Activated T-helper 17 cell treated with anti-CD3 and anti-CD28 coated beads, Interleukin-2, amount 50 U/mL, for 72 hours (primary cell): ENCODE measurements around the gene ZEB1. TPM values are rescaled to one million over a fixed set of nuclear protein-coding genes. Genes with fewer than 3 reads are reported as not detected.
A peak's percentile ranks its signal among the peaks of the same experiment; 100 is the strongest.

ENCODE experiments used
- ATAC-seq: fragments of 150-1000 bp; cut with Tn5 transposase; replicated peaks from 2 replicates; pipeline ENCODE4 v1.10.0; 2021; ENCODE audit warnings: mild to moderate bottlenecking, moderate library complexity
- H3K27ac Mint-ChIP-seq: one replicate; pipeline ENCODE4 v1.8.0; 2022; ENCODE audit warnings: mixed read lengths
- H3K27me3 Mint-ChIP-seq: one replicate; pipeline ENCODE4 v1.8.0; 2022; ENCODE audit warnings: mixed read lengths
- H3K36me3 Mint-ChIP-seq: one replicate; pipeline ENCODE4 v1.8.0; 2022; ENCODE audit warnings: low read depth, mild to moderate bottlenecking, mixed read lengths
- H3K4me1 Mint-ChIP-seq: one replicate; pipeline ENCODE4 v1.8.0; 2022; ENCODE audit warnings: mixed read lengths
- H3K4me3 Mint-ChIP-seq: one replicate; pipeline ENCODE4 v1.8.0; 2022; ENCODE audit warnings: mild to moderate bottlenecking, mixed read lengths
- H3K9me3 Mint-ChIP-seq: one replicate; pipeline ENCODE4 v1.8.0; 2022; ENCODE audit warnings: mixed read lengths
- total RNA-seq, 2 donors: library from RNA; stranded (reverse); gene quantifications; one replicate each; pipeline ENCODE4 v1.2.3, GENCODE V29; 2022

Gene ZEB1
- total RNA-seq, 2 donors from 2014 or later = 46.5 to 49.2 TPM

DNA sequence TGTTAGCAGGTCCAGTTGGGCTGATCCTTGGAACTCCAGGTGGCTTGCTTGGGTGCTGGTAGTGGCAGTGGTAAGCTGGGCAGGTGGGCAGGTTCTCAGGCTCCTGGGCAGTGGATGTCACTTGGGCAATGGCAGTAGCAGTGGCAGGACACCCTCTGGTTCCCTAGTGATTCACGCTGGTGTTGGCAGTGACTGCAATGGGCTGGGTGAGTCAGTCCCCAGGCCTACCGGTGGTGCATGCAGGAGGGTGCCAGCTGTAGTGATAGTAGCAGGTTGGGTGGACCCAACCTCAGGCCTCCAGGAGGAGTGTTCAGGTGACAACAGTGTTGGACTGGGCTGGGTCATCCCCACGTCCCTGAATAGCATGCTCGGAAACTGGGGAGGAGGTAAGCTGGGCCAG, 189.2 kb downstream of the ZEB1 start:
- Mint-ChIP-seq H3K27me3 (no peaks in the 10 kb centered on the region), H3K4me3 (no peak overlapping the region), H3K36me3 (peaks cover 56% of the 10 kb centered on the region), H3K4me1 (peaks cover 13% of the 10 kb centered on the region), H3K9me3 (peaks cover 32% of the 10 kb centered on the region), H3K27ac (no peak overlapping the region)
- no peak for ATAC-seq

DNA sequence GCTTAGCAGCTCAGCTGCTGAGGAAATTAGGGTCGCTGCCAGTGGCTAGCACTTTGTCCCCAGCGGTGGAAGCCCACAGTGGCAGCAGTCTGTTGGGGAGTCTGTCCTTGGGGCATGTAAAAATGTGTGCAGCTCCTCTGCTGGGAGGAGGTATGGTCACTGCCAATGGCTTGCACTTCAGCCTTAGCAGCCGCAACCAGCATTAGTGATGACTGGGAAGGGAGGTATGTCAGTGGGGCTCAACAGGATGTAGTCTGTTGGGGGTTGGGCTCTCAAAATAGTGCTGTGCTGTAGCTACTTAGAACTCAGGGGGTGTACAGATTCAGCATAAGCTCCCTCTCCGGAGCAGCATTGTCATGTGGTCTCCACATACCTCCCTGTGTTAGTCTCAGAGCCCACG, 189.9 kb downstream of the ZEB1 start:
- Mint-ChIP-seq H3K4me3 (no peak overlapping the region), H3K27ac (peak overlapping the region; percentile 55), H3K27me3 (no peaks in the 10 kb centered on the region), H3K4me1 (peaks cover 11% of the 10 kb centered on the region), H3K36me3 (peaks cover 50% of the 10 kb centered on the region), H3K9me3 (peaks cover 30% of the 10 kb centered on the region)
- no peak for ATAC-seq

DNA sequence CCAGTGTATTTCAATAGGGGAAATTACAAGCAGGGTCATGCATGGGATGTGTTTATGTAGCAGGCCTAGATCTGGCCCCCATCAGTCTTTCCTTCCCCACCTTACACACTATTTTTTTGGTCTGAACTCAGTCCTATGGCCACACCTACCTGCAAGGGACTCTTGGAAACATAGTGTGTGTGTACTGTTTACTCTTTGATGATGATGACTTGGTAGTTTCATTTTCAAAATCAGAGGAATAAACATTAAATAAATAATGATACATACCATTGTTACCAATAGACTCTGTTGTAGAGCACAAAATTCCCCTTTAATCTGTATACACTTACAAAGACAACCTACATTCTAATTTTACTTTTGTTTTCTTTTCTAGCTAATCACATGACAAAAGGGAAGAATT, 191.0 kb downstream of the ZEB1 start:
- H3K4me3 Mint-ChIP-seq = no peak overlapping the region
- H3K27ac Mint-ChIP-seq = peak overlapping the region; percentile 0
- peak; percentile 65 for ATAC-seq
- H3K9me3 Mint-ChIP-seq = peaks cover 20% of the 10 kb centered on the region
- peaks cover 39% of the 10 kb centered on the region for H3K36me3 Mint-ChIP-seq
- H3K4me1 Mint-ChIP-seq = peaks cover 8% of the 10 kb centered on the region
- H3K27me3 Mint-ChIP-seq = no peaks in the 10 kb centered on the region

DNA sequence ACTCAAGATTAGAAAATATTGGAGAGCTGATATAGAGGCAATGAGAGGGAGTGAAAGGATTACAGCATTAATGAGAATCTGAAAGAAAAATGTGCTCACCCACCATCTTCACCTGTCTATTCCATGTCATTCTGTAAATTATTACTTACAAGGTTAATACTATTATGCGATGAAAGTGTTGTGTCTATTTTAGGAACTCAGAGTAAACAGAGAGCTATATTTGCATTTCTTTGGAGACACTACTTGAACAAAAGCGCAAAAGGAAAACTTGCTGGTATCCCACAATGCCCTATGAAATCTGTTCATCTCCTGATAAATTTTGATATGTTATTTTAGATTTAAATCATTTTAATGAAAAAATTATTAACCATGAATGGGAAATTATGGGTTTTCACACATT, 196.1 kb downstream of the ZEB1 start:
- H3K27me3 Mint-ChIP-seq = no peaks in the 10 kb centered on the region
- no peaks in the 10 kb centered on the region for H3K4me1 Mint-ChIP-seq
- H3K36me3 Mint-ChIP-seq = peaks cover 30% of the 10 kb centered on the region
- no peak for ATAC-seq
- H3K9me3 Mint-ChIP-seq = no peaks in the 10 kb centered on the region
- no peak overlapping the region for H3K4me3 Mint-ChIP-seq
- no peak overlapping the region for H3K27ac Mint-ChIP-seq

DNA sequence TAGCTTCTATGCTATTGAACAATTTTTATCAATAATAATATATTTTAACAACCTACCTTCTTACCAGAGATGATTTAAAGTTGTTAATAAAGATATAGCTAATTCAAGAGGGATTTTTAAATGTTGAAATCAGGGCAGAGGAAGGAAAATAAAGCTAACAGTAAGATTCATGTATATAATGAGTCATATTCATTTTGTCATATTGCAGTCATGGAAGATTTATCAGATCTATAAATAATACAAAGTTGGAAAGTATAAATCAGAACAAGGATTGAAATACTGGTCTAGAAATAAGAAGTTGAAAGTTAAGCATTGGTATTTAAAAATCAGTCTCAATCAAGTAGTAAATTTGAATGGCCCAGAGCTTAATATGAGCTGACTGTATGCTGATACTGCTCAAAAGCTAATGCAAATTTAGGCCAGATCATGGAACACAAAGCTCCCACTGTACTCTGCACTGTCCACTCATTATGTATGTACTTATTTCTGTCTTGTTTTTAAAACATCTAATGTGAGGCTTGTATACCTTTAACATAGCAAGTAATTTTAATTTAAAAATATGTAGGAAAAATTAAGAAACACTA, 196.9 kb downstream of the ZEB1 start:
- Mint-ChIP-seq H3K36me3 (peaks cover 38% of the 10 kb centered on the region), H3K4me3 (no peak overlapping the region), H3K27ac (peak overlapping the region; percentile 36), H3K27me3 (no peaks in the 10 kb centered on the region), H3K9me3 (no peaks in the 10 kb centered on the region), H3K4me1 (no peaks in the 10 kb centered on the region)
- no peak for ATAC-seq

DNA sequence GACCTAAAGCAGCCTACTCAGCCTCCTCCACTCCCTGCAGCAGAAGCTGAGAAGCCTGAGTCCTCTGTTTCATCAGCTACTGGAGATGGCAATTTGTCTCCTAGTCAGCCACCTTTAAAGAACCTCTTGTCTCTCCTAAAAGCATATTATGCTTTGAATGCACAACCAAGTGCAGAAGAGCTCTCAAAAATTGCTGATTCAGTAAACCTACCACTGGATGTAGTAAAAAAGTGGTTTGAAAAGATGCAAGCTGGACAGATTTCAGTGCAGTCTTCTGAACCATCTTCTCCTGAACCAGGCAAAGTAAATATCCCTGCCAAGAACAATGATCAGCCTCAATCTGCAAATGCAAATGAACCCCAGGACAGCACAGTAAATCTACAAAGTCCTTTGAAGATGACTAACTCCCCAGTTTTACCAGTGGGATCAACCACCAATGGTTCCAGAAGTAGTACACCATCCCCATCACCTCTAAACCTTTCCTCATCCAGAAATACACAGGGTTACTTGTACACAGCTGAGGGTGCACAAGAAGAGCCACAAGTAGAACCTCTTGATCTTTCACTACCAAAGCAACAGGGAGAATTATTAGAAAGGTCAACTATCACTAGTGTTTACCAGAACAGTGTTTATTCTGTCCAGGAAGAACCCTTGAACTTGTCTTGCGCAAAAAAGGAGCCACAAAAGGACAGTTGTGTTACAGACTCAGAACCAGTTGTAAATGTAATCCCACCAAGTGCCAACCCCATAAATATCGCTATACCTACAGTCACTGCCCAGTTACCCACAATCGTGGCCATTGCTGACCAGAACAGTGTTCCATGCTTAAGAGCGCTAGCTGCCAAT, 202.2 kb downstream of the ZEB1 start:
- Mint-ChIP-seq H3K36me3 (peaks cover 79% of the 10 kb centered on the region), H3K4me1 (no peaks in the 10 kb centered on the region), H3K4me3 (no peak overlapping the region), H3K27ac (no peak overlapping the region), H3K9me3 (no peaks in the 10 kb centered on the region), H3K27me3 (no peaks in the 10 kb centered on the region)
- ATAC-seq = no peak

DNA sequence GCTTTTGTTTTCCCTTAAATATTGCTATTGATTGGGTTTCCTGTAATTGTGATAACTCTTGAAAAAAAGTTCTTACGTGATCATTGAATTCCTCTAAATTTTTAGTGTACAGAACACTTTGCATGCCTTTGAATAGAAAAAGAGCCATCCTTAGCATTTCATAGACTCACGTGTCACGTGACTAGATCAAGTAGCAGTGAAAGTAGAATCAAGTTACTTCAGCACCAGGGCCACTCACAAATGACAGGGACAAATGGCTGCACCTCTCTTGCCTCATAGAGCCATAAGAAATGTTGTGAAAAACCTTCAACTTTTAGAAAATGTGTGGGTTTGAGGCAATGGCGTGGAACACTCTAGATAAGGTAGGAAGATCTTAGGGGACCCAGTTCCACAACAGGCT, 203.8 kb downstream of the ZEB1 start:
- peaks cover 89% of the 10 kb centered on the region for H3K36me3 Mint-ChIP-seq
- ATAC-seq = no peak
- no peak overlapping the region for H3K4me3 Mint-ChIP-seq
- H3K4me1 Mint-ChIP-seq = no peaks in the 10 kb centered on the region
- no peaks in the 10 kb centered on the region for H3K9me3 Mint-ChIP-seq
- no peaks in the 10 kb centered on the region for H3K27me3 Mint-ChIP-seq
- no peak overlapping the region for H3K27ac Mint-ChIP-seq

DNA sequence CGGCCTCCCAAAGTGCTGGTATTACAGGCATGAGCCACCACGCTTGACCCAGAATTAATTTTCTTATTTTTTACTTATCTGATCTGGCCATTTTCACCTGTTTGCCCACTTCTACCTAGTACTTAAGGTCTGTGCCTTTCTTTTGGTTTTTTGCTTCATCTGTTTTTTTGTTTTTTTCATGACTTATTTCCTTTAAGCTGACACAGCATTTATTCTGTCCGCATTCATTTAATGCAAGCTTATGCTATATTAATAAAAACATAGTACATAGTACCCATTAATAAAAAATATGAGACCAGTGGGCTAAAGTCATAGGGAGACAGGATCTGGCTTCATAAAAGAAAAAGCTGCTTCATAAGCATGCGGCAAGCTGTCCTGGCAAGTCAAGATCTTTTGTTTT, 205.4 kb downstream of the ZEB1 start:
- Mint-ChIP-seq H3K4me1 (no peaks in the 10 kb centered on the region), H3K36me3 (peaks cover 90% of the 10 kb centered on the region), H3K9me3 (no peaks in the 10 kb centered on the region), H3K27me3 (no peaks in the 10 kb centered on the region), H3K4me3 (no peak overlapping the region), H3K27ac (no peak overlapping the region)
- no peak for ATAC-seq

DNA sequence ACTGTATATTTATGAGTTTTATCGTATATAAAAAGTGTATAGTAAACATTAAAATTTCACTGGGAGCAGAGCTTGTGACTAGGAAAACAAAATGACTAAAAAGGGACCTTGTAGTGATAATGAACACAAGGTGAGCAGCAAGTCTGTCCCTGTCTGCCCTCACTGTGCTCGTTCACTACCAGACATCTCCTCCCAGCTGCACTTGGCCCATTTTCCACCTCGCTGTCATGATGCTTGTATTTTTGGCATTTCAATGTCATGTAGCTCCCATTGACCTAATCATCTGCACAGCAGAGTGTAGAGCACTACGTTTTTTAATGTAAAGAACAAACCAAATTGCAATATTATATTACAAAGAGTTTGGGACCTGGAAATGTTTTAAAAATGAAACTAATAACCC, 207.2 kb downstream of the ZEB1 start:
- Mint-ChIP-seq H3K9me3 (no peaks in the 10 kb centered on the region), H3K36me3 (peaks cover 73% of the 10 kb centered on the region), H3K4me1 (no peaks in the 10 kb centered on the region), H3K27ac (peak overlapping the region; percentile 31), H3K4me3 (no peak overlapping the region), H3K27me3 (no peaks in the 10 kb centered on the region)
- ATAC-seq = no peak

DNA sequence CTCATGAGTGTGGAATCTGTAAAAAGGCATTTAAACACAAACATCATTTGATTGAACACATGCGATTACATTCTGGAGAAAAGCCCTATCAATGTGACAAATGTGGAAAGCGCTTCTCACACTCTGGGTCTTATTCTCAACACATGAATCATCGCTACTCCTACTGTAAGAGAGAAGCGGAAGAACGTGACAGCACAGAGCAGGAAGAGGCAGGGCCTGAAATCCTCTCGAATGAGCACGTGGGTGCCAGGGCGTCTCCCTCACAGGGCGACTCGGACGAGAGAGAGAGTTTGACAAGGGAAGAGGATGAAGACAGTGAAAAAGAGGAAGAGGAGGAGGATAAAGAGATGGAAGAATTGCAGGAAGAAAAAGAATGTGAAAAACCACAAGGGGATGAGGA, 207.7 kb downstream of the ZEB1 start:
- ATAC-seq = no peak
- no peaks in the 10 kb centered on the region for H3K9me3 Mint-ChIP-seq
- H3K4me3 Mint-ChIP-seq = no peak overlapping the region
- no peaks in the 10 kb centered on the region for H3K4me1 Mint-ChIP-seq
- no peaks in the 10 kb centered on the region for H3K27me3 Mint-ChIP-seq
- peak overlapping the region; percentile 31 for H3K27ac Mint-ChIP-seq
- H3K36me3 Mint-ChIP-seq = peaks cover 68% of the 10 kb centered on the region

DNA sequence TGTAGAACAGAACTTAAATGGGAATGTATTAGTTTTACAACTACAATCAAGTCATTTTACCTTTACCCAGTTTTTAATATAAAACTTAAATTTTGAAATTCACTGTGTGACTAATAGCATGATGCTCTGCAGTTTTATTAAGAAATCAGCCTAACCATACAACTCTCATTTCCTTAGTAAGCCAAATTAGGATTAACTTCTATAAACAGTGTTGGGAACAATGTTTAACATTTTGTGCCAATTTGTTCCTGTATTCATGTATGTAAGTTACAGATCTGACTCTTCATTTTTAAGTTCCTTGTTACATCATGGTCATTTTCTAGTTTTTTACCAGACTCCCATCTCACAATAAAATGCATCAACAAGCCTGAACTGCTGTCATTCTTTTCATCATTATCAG, 209.8 kb downstream of the ZEB1 start:
- H3K36me3 Mint-ChIP-seq = peaks cover 50% of the 10 kb centered on the region
- no peaks in the 10 kb centered on the region for H3K4me1 Mint-ChIP-seq
- ATAC-seq = no peak
- H3K4me3 Mint-ChIP-seq = no peak overlapping the region
- H3K27me3 Mint-ChIP-seq = no peaks in the 10 kb centered on the region
- no peaks in the 10 kb centered on the region for H3K9me3 Mint-ChIP-seq
- no peak overlapping the region for H3K27ac Mint-ChIP-seq

DNA sequence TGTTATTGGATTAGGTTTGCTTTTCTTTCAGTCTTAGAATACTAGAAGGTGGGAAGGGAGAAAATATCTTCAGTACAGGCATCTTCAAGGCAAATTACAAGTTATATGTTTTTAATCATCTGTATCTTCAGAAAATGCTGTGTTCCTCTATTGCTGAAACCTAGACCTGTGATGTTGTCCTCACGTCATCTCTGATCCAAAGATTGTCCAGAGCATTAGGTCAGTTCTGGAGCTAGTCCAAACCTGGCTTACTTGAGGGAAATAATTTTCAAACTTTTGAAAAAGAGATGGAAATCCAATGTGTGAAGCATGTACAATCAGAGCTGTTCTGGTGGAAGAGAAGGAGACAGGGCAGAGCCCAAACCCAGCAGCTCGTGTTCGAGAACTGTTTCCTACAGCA, 217.3 kb downstream of the ZEB1 start:
- Mint-ChIP-seq H3K27me3 (peaks cover 6% of the 10 kb centered on the region), H3K9me3 (no peaks in the 10 kb centered on the region), H3K27ac (no peak overlapping the region), H3K4me1 (no peaks in the 10 kb centered on the region), H3K36me3 (no peaks in the 10 kb centered on the region), H3K4me3 (no peak overlapping the region)
- no peak for ATAC-seq

DNA sequence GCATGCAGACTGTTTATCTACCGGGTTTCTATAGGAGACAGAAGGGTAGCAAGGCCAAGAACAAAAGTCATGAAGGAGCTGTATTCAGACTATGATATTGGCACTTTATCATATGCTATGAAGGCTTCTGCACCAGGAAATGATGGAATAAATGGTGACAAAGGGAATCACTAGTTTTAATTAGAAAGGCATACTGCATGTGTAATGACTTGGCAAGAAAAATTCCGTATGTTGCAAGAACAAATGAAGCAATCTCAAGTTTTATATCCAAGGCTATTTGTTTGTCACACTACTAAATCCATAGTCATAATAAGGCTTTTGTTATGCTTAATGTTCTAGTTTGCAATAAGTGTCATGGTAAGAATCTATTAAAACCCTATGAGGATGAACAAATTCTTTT, 230.9 kb downstream of the ZEB1 start:
- H3K4me1 Mint-ChIP-seq = no peaks in the 10 kb centered on the region
- ATAC-seq = no peak
- H3K9me3 Mint-ChIP-seq = no peaks in the 10 kb centered on the region
- H3K36me3 Mint-ChIP-seq = no peaks in the 10 kb centered on the region
- H3K4me3 Mint-ChIP-seq = no peak overlapping the region
- H3K27me3 Mint-ChIP-seq = peaks cover 3% of the 10 kb centered on the region
- H3K27ac Mint-ChIP-seq = no peak overlapping the region

DNA sequence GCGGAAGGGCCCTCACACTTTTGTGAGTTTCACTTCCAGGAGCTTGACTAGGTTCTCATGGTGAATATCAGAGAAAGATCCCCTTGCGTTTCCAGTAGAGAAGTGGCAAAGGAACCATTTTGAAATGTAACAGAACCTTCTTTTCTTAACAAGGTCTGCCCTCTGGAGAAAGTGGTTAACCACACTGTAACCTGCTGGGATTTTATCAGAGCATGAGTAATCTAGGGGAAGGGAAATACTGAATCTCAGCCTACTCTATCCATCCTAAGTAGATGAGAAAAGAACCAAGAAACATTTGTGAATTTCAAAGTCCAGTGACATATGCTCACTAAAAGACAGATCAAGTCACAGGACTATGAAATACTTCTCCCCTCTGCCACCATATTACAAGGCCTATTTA, 235.5 kb downstream of the ZEB1 start:
- ATAC-seq = no peak
- Mint-ChIP-seq H3K36me3 (peaks cover 5% of the 10 kb centered on the region), H3K4me3 (no peak overlapping the region), H3K9me3 (peaks cover 21% of the 10 kb centered on the region), H3K27me3 (peaks cover 21% of the 10 kb centered on the region), H3K4me1 (no peaks in the 10 kb centered on the region), H3K27ac (no peak overlapping the region)

DNA sequence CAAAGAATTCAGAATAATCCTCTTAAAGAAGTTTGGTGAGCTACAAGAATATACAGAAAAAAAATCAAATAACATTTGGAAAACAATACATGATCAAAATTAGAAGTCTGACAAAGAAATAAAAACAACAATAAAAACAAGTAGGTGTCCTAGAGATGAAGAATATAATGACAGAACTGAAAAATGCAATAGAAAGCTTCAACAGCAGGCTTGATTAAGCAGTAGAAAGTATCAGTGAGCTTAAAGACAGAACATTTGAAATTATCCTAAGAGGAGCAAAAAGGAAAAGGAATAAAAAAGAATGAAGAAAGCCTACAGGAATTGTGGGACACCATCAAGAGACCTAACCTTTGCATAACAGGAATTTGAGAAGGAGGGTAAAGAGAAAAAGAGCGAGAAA, 238.8 kb downstream of the ZEB1 start:
- no peak overlapping the region for H3K4me3 Mint-ChIP-seq
- H3K27ac Mint-ChIP-seq = no peak overlapping the region
- H3K9me3 Mint-ChIP-seq = peaks cover 23% of the 10 kb centered on the region
- peaks cover 20% of the 10 kb centered on the region for H3K27me3 Mint-ChIP-seq
- no peak for ATAC-seq
- H3K36me3 Mint-ChIP-seq = peaks cover 5% of the 10 kb centered on the region
- no peaks in the 10 kb centered on the region for H3K4me1 Mint-ChIP-seq
